T follicular helper cell (primary cell): Measurements from ENCODE around the gene USP34.
"Not testable (repeated sequence)": the region's sequence is repeated elsewhere in the genome, so short reads cannot be mapped to it uniquely, and the experiment has no call there.

Source experiments
- DNase-seq: peaks from one replicate; pipeline ENCODE4 v3.0.0-alpha.2; 2020; ENCODE audit warnings: low read depth

Gene USP34

DNA sequence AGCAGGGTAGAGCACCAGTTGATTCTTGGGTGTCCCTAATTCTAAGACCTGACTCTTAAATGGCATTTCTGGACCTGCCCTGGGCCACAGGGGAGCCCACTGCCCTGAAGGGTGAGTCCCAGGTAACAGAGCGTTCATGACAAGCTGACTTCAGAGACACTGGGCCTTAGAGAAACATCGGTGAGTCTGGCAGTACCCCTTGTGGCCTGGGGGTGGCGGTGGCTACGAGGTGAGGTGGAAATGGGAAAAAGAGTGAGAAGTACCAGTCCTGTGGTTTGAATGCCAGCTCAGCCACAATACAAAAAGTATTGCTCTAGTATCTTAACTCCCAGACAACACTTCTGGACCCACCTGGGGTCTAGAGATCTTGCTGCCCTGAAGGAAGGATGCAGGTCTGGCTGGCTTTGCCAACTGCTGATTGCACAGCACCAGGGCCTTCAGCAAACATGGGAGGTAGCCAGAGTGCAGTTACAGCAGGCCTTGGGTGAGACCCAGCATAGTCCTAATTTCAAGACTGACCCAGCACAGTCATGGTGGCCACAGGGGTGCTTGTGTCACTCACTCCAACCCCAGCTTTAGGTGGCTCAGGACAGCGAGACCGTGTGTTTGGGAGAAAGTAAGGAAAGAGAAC, 44.5 kb downstream of the USP34 start:
- DNase-seq = peak; percentile 60

- DNase-seq = no peak
Observed at GRCh38 chr2:61425605-61426155, 45.2 kb downstream of the USP34 start.

GRCh38 chr2:61423714-61424113, 47.2 kb downstream of the USP34 start:
- DNase-seq = no peak

DNA sequence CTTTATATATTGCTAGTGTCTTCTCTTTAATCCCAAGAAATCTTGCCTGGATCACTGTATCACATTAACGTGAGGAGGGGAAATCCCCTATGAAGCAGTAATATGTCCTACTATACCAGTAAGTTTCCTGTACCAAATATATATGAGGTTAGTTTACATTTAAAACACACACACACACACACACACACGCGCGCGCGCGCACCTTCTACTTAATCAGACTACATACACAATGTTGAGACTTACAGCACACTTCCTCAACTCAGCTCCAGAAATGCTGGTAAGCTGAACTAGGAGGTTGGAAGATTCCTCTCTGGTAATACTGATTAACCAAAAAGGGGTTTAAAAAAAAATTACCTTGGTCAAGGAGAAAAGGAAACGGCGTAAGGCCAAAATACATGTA, 49.3 kb downstream of the USP34 start:
- no peak for DNase-seq

- DNase-seq = no peak
Observed at GRCh38 chr2:61420991-61421544, 49.8 kb downstream of the USP34 start.

DNA sequence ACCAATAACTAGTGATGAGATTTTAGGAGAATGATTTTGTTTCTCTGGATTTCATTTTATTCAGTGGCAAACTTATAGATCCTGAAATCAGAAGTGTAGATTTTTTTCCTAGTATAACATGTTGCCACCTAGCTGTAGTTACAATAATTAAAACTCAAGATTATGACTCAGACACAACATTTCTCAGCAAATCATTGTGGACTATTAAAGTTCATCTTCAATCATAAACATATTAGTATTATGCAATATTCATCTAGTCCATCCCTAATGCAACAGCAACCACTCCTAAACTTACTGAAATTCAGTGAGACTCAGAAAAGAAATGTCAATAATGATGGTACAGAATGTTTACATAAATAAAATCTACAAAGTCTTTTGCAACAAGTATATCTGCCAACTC, 51.3 kb downstream of the USP34 start:
- no peak for DNase-seq

- no peak for DNase-seq
Observed at GRCh38 chr2:61419129-61419528, 51.8 kb downstream of the USP34 start.

- DNase-seq = no peak
Observed at GRCh38 chr2:61416871-61417645, 53.8 kb downstream of the USP34 start.

DNA sequence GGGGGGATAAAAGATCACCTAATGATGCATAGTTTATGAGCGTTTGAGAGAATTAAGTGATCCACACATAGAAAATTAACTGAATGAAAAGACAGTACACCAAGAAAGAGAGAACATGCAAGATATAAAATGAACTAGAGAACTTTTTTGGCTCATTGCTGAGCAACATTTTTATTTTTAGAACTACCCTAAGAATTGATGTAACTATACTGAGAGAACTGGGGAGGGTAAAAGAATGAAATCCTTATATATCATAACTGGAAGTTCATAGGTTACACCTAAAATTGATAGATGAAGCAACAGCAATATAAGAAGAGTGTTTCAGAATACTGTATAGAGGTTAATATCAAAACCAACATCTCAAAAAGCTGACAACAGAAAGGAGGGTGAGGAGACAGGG, 55.6 kb downstream of the USP34 start:
- DNase-seq = no peak

DNA sequence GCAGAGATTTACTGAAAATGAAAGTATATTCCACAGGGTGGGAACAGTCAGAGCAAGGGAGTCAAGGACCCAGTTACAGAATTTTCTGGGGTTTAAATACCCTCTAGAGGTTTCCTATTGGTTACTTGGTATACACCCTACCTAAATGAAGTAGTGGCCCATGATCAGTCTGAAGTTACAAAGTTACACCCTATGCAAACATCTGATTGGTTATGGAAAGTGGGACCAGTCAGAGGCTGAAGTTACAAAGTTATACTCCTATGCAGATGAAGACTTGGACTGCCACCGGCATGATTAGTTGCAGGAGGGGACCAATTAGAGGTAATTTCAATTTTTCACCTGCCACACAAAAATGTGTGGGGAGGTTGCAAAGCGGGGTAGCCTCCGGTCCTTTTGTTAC, 56.2 kb downstream of the USP34 start:
- DNase-seq = no peak

GRCh38 chr2:61411109-61411508, 59.8 kb downstream of the USP34 start:
- DNase-seq = no peak

- no peak for DNase-seq
Observed at GRCh38 chr2:61410185-61410584, 60.7 kb downstream of the USP34 start.

- no peak for DNase-seq
Observed at GRCh38 chr2:61405813-61406212, 65.1 kb downstream of the USP34 start.

- no peak for DNase-seq
Observed at GRCh38 chr2:61404438-61404837, 66.4 kb downstream of the USP34 start.

DNA sequence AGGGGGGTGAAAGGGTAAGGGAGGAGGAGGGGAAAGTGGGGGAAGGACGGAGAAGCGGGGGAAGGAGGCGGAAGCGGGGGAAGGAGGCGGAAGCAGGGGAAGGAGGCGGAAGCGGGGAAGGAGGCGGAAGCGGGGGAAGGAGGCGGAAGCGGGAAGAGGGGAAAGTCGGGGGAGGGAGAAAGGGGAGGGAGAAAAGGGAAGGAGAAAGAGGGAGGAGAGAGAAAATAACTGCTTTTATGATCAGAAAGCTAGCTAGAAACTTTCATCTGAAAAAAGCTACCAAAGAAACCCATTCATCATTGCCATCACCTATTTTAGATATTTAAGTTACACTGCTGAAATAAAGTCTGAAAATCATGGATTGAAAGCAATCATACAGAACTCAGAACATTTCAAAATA, 72.5 kb downstream of the USP34 start:
- DNase-seq = no peak

DNA sequence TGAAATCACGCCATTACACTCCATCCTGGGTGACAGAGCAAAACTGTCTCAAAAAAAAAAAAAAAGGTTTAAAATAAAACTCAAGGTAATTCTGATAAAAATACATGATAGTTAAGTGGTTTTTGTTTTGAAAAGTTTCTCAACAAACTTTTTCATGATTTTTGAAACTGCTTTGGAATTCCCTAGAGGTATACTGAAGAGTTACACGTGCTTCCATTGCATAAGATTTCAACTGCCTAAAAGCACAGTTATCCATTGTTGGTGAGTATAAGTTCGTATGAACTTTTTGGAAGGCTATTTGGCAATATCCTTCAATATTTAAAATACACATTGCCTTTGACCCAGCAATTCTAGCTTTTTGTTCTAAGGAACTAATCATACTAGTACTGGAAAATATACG, 74.9 kb downstream of the USP34 start:
- DNase-seq = no peak

DNA sequence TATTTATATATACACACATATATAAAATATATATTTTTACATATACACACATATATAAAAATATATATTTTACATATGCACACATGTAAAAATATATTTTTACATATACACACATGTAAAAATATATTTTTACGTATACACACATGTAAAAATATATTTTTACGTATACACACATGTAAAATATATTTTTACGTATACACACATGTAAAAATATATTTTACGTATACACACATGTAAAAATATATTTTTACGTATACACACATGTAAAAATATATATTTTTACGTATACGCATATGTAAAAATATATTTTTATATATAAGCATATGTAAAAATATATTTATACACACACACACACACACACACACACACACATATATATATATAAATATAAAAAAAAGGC, 83.3 kb downstream of the USP34 start:
- DNase-seq = not testable (repeated sequence)

DNA sequence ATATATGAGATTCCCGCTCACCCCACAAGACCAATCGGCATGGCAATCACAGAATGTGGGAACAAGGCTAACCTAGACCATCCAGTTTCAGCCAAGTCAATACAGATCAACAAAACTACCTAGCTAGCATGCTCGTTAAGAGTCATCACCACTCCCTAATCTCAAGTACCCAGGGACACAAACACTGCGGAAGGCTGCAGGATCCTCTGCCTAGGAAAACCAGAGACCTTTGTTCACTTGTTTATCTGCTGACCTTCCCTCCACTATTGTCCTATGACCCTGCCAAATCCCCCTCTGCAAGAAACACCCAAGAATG, 90.0 kb downstream of the USP34 start:
- DNase-seq = not testable (repeated sequence)

GRCh38 chr2:61380056-61380881, 90.6 kb downstream of the USP34 start:
- no peak for DNase-seq

GRCh38 chr2:61379521-61379920, 91.4 kb downstream of the USP34 start:
- no peak for DNase-seq

- DNase-seq = no peak
Observed at GRCh38 chr2:61378281-61378680, 92.6 kb downstream of the USP34 start.

DNA sequence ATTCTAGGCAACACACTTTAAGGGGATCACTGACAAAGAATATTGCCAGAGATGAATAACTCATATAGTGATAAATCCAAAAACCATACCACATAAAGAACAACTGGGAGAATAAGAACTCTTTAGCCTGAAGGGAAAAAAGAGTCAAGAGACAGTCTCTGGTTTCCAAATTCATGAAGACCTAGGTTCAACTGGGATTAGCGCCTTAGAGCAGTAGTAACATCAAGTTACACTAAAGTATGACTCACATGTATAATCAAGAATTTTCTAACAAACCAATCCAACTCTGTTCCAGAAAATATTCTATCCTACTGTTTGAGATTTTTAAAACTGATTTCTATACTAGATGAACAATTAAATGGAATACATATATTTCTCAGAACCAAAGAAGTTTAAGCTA, 93.8 kb downstream of the USP34 start:
- DNase-seq = no peak
